Stimulated activated CD4-positive, alpha-beta T cell treated with anti-CD3 and anti-CD28 coated beads, Interleukin-4, amount 100 ng/mL, for 4 hours (primary cell): Measurements from ENCODE around the gene WNT7A.
A peak's percentile ranks its signal among the peaks of the same experiment; 100 is the strongest.
"Not testable (repeated sequence)": the region's sequence is repeated elsewhere in the genome, so short reads cannot be mapped to it uniquely, and the experiment has no call there.

Experiments used
- DNase-seq, 2 experiments: peaks; one replicate each; pipeline ENCODE4 v3.0.0-alpha.2; 2020

The WNT7A gene

GRCh38 chr3:13879946-13880810 is at the start of gene WNT7A:
Gene WNT7A, minus strand, starts transcription at chr3:13880071. Its CDS starts 255 bp downstream, at chr3:13879816.
- DNase-seq, result peak; percentile 61 to 64

- DNase-seq, result not testable (repeated sequence)
Observed at GRCh38 chr3:13928741-13929140, 48.9 kb upstream of the WNT7A start.

- DNase-seq, result no peak
Observed at GRCh38 chr3:13927295-13927694, 47.4 kb upstream of the WNT7A start.

GRCh38 chr3:13916375-13916774 is 36.5 kb upstream of the WNT7A start:
- DNase-seq, result no peak

- no peak for DNase-seq
Observed at GRCh38 chr3:13902648-13903238, 22.9 kb upstream of the WNT7A start.

GRCh38 chr3:13901935-13902584 is 22.2 kb upstream of the WNT7A start:
- no peak for DNase-seq

GRCh38 chr3:13898346-13898745 is 18.5 kb upstream of the WNT7A start:
- DNase-seq, result no peak

- DNase-seq, result peak; percentile 20 to 45
Observed at GRCh38 chr3:13896473-13897154, 16.7 kb upstream of the WNT7A start.

- DNase-seq, result peak; percentile 90 to 96
Observed at GRCh38 chr3:13895155-13896105, 15.6 kb upstream of the WNT7A start.

- DNase-seq, result no peak
Observed at GRCh38 chr3:13894807-13895154, 14.9 kb upstream of the WNT7A start.

GRCh38 chr3:13894096-13894806 is 14.4 kb upstream of the WNT7A start:
- DNase-seq, result no peak

- no peak for DNase-seq
Observed at GRCh38 chr3:13892304-13892703, 12.4 kb upstream of the WNT7A start.

GRCh38 chr3:13891492-13892073 is 11.7 kb upstream of the WNT7A start:
- no peak for DNase-seq

- DNase-seq, result no peak
Observed at GRCh38 chr3:13891017-13891392, 11.1 kb upstream of the WNT7A start.

GRCh38 chr3:13890377-13891016 is 10.6 kb upstream of the WNT7A start:
- peak in 1 of 2 experiments; percentile 31 for DNase-seq

- DNase-seq, result no peak
Observed at GRCh38 chr3:13888576-13888975, 8.7 kb upstream of the WNT7A start.

- no peak for DNase-seq
Observed at GRCh38 chr3:13887495-13888300, 7.8 kb upstream of the WNT7A start.

GRCh38 chr3:13886593-13887129 is 6.8 kb upstream of the WNT7A start:
- DNase-seq, result no peak

GRCh38 chr3:13885704-13886010 is 5.8 kb upstream of the WNT7A start:
- no peak for DNase-seq
